ENCODE data around the gene FAU.

The FAU gene

DNA sequence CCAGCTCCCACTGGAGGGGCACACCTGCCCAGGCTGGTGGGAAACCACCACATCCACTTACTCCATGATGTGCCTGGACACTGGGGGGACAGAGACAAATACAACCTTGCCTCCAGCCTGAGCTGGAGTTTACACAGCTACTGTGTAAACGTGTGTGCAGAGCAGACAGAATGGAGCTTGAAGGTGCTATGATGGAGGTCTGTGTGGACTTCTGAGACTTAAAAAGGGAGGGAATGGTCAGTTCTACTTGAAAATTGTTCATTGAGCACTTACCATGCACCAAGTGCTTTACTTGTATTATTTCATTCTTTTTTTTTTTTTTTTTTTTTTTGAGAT, 49.3 kb downstream of the FAU start:
- DNase-seq (ENCODE audit: low read depth), result no peak

DNA sequence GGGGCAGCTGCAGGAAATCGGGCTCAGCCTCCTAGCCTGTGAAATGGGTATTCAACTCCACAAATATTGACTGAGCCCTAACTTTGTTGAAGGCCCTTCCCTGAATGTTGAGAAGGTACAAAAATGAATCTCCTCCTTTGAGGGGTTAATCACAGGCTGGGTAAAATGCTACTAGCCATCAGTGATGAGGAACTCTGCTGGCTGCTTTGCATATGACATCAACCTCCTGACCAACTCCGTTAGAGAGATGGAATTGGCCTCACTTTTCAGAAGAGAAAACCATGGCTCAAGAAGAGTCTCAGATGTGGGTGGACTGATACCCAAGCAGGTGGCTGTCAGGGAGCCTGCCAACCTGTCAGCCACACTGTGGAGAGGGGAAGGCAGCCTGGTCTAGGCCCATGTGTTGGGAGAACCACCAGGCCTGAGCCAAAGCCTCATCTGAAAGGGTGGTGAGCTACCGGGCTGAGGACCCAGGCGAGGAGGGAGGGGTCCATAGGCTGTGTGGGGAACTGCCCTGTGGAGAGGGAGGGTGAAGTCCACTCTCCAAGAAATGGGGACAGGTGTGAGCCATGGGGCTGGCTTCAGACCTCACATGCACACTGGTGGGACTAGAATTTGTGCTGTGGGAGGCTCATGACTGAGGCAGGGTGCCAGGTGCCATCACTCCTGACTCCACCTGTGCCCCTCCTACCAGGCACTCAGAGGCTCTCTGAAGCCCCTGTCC, 49.9 kb downstream of the FAU start:
- no peak for DNase-seq (ENCODE audit: low read depth)
